HepG2 (cell line): ENCODE data around the gene ACAP2. TPM values are rescaled to one million over a fixed set of nuclear protein-coding genes. Genes with fewer than 3 reads are reported as not detected.

Source experiments
- CAMTA2 ChIP-seq: sonication (generic); formaldehyde crosslinking; IDR thresholded peaks from 2 replicates; pipeline ENCODE4 v1.4.0; 2020; ENCODE audit warnings: mild to moderate bottlenecking, missing genetic modification reagents, borderline replicate concordance
- HMG20B ChIP-seq: conservative IDR thresholded peaks from 2 replicates; pipeline ENCODE4 v1.6.1; 2016; ENCODE audit warnings: missing genetic modification reagents, missing compliant biosample characterization
- HNF4A ChIP-seq: sonication (generic); formaldehyde crosslinking; IDR thresholded peaks from 2 replicates; pipeline ENCODE4 v1.4.0; 2020; ENCODE audit warnings: missing genetic modification reagents
- KDM2A ChIP-seq: sonication (generic); formaldehyde crosslinking; IDR thresholded peaks from 2 replicates; pipeline ENCODE4 v1.4.0; 2020; ENCODE audit warnings: low read depth, missing genetic modification reagents, borderline replicate concordance
- KDM3A ChIP-seq: IDR thresholded peaks from 2 replicates; pipeline ENCODE4 v1.6.1; 2018; ENCODE audit warnings: low read depth, missing compliant biosample characterization
- KLF13 ChIP-seq: sonication (generic); formaldehyde crosslinking; IDR thresholded peaks from 2 replicates; pipeline ENCODE4 v1.4.0; 2020; ENCODE audit warnings: mild to moderate bottlenecking, missing genetic modification reagents
- KLF16 ChIP-seq, 2 experiments: sonication (generic) in 1 of 2; formaldehyde crosslinking in 1 of 2; IDR thresholded peaks; 2 replicates each; pipeline versions ENCODE4 v1.6.1 to v1.8.0; 2016 to 2023; ENCODE audit warnings: missing genetic modification reagents in 2 of 2, missing compliant biosample characterization in 1 of 2
- MBNL3 ChIP-seq: fragments of 250-450 bp; sonication (Bioruptor Pico); conservative IDR thresholded peaks from 2 replicates; pipeline ENCODE4 v1.8.0; 2022; ENCODE audit warnings: mild to moderate bottlenecking, inconsistent platforms
- MEIS2 ChIP-seq: sonication (generic); formaldehyde crosslinking; IDR thresholded peaks from 2 replicates; pipeline ENCODE4 v1.9.0; 2021; ENCODE audit warnings: mild to moderate bottlenecking, missing genetic modification reagents
- PLRG1 ChIP-seq: fragments of 450-650 bp; conservative IDR thresholded peaks from 2 replicates; pipeline ENCODE4 v1.6.1; 2016
- RFXANK ChIP-seq: IDR thresholded peaks from 2 replicates; pipeline ENCODE4 v1.6.1; 2016
- SCMH1 ChIP-seq: sonication (generic); formaldehyde crosslinking; IDR thresholded peaks from 2 replicates; pipeline ENCODE4 v1.9.0; 2021; ENCODE audit warnings: missing genetic modification reagents, mild to moderate bottlenecking, borderline replicate concordance
- SMC3 ChIP-seq: IDR thresholded peaks from 2 replicates; pipeline ENCODE4 v1.6.1; 2011; ENCODE audit warnings: low read length, improper control_type of control experiment
- SMYD3 ChIP-seq: sonication (generic); formaldehyde crosslinking; IDR thresholded peaks from 2 replicates; pipeline ENCODE4 v1.8.1; 2023; ENCODE audit warnings: mild to moderate bottlenecking, missing genetic modification reagents
- TCF12 ChIP-seq, 2 experiments: fragments of 450-650 bp in 1 of 2; sonication (generic) in 1 of 2; formaldehyde crosslinking in 1 of 2; IDR thresholded peaks; 2 replicates each; pipeline versions ENCODE4 v1.6.1 to v1.8.0; 2017 to 2022; ENCODE audit warnings: antibody characterized with exemption in 1 of 2, mild to moderate bottlenecking in 1 of 2, missing genetic modification reagents in 1 of 2, moderate library complexity in 1 of 2
- ZBTB21 ChIP-seq: sonication (generic); formaldehyde crosslinking; IDR thresholded peaks from 2 replicates; pipeline ENCODE4 v1.4.0; 2020; ENCODE audit warnings: missing genetic modification reagents
- ZNF260 ChIP-seq: sonication (generic); formaldehyde crosslinking; IDR thresholded peaks from 2 replicates; pipeline ENCODE4 v1.4.0; 2020; ENCODE audit warnings: missing genetic modification reagents, low read depth, mild to moderate bottlenecking, borderline replicate concordance
- ZNF354B ChIP-seq: sonication (generic); formaldehyde crosslinking; IDR thresholded peaks from 2 replicates; pipeline ENCODE4 v1.8.0; 2022; ENCODE audit warnings: mild to moderate bottlenecking, missing genetic modification reagents
- ZNF441 ChIP-seq: sonication (generic); formaldehyde crosslinking; IDR thresholded peaks from 2 replicates; pipeline ENCODE4 v1.7.0; 2021; ENCODE audit warnings: missing genetic modification reagents, borderline replicate concordance
- ZNF547 ChIP-seq: sonication (generic); formaldehyde crosslinking; IDR thresholded peaks from 2 replicates; pipeline ENCODE4 v1.5.1; 2020; ENCODE audit warnings: mild to moderate bottlenecking, missing genetic modification reagents
- ZNF572 ChIP-seq: sonication (generic); formaldehyde crosslinking; IDR thresholded peaks from 2 replicates; pipeline ENCODE4 v1.5.1; 2020; ENCODE audit warnings: mild to moderate bottlenecking, missing genetic modification reagents
- ZNF598 ChIP-seq: sonication (generic); formaldehyde crosslinking; IDR thresholded peaks from 2 replicates; pipeline ENCODE4 v1.5.1; 2020; ENCODE audit warnings: mild to moderate bottlenecking, missing genetic modification reagents, borderline replicate concordance
- ZNF652 ChIP-seq: IDR thresholded peaks from 2 replicates; pipeline ENCODE4 v1.6.1; 2016; ENCODE audit warnings: low read depth, borderline replicate concordance
- polyA plus RNA-seq, 8 experiments: library from polyadenylated mRNA; depleted of rRNA in 3 of 8; stranded (reverse) in 7 of 8; unstranded in 1 of 8; fragments of >200 nt; fragmentation: Illumina TruSeq in 4 of 8; extraction: Trizol in 4 of 8; gene quantifications; 2 replicates each; pipeline versions ENCODE4 v1.2.1 to v1.2.3, GENCODE V29; 2011 to 2016; ENCODE audit warnings: low read depth in 4 of 8, missing spikeins in 1 of 8, mixed read lengths in 1 of 8; ENCODE audit not compliant: insufficient read depth in 1 of 8
- total RNA-seq, 5 experiments: library from RNA; depleted of rRNA; stranded (reverse); fragments of >200 nt; fragmentation: Illumina TruSeq; extraction: Trizol; gene quantifications; 2 replicates each; pipeline ENCODE4 v1.2.3, GENCODE V29; 2016; ENCODE audit warnings: low read depth in 1 of 5
- TF ChIP-seq, protein P1 (sequence below): sonication (generic); formaldehyde crosslinking; IDR thresholded peaks from 2 replicates; pipeline ENCODE4 v1.4.0; 2020; ENCODE audit warnings: mild to moderate bottlenecking, missing genetic modification reagents
- TF ChIP-seq, protein P2 (sequence below): sonication (generic); formaldehyde crosslinking; IDR thresholded peaks from 2 replicates; pipeline ENCODE4 v1.8.0; 2022; ENCODE audit warnings: mild to moderate bottlenecking, missing genetic modification reagents; ENCODE audit not compliant: insufficient replicate concordance
- TF ChIP-seq, protein P3 (sequence below): sonication (generic); formaldehyde crosslinking; conservative IDR thresholded peaks from 2 replicates; pipeline ENCODE4 v1.8.0; 2022; ENCODE audit warnings: mild to moderate bottlenecking, moderate library complexity, missing genetic modification reagents

Gene ACAP2
- total and polyA plus RNA-seq, 2 of the 13 experiments (the other 11 are each of a cell fraction or from before 2014, with no cell fraction given) = 7.3 to 23.9 TPM

DNA sequence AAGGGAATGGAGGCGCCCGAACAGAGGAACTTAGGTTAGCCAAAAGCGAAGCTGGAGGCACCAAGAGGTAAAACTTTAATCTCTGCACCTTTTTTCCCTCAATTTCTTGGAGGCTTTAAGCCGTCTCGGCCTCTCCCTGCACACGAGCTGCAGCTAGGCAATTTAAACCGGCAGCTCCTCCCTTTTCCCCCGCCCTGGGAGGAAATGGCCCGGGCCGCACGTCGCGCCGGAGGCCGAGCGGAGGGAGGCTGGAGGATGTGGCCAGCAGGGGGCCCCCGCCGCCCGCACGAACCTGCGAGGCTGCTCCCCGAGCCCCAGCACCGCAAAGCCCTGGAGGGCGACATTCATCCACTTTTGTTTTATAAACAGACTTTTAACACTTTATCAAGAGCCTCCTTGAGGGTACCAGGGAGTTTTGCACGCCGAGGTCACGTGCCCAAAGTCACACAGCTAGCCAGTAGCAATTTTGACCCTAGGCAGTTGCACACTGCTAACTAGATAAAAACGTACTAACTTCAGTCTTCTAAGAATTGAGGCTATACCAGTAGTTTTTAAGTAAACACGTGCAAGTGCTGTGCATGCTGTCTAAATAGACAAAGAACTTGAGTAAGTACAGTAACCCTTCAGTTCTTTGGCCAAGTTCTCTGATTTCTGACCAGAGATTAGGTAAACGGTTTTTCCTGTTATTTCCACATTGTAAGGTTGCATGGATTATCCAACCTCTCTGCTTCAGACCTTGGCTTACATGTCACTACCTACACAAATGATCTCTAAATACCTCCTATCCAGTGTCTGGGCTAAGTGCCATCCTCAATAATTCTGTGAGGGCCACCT, 171.2 kb downstream of the ACAP2 start (continued):
- TF ChIP-seq MBNL3 (CRISPR knock-in tag) (no peak), ZNF572 (CRISPR knock-in tag) (no peak), KLF13 (CRISPR knock-in tag) (no peak), ZNF441 (no peak), KDM2A (CRISPR knock-in tag) (peak; percentile 96), SCMH1 (CRISPR knock-in tag) (no peak), RFXANK (no peak), SMYD3 (CRISPR knock-in tag) (no peak), PLRG1 (no peak), ZNF652 (CRISPR knock-in tag) (peak; percentile 40; the same call in 1 of the 2 replicates), CAMTA2 (CRISPR knock-in tag) (peak; percentile 86; the same call in 1 of the 2 replicates), HNF4A (CRISPR knock-in tag) (0 out of 2 replicates have a peak, but pooled peaks have one; percentile 20), ZNF260 (no peak), TCF12 (IDR thresholded peaks at IDR 0.05) (no peak), TCF12 (CRISPR knock-in tag; IDR thresholded peaks at IDR 0.05) (peak; percentile 35; the same call in 1 of the 2 replicates), ZNF354B (CRISPR knock-in tag) (no peak), HMG20B (CRISPR knock-in tag) (peak; percentile 25; the same call in 1 of the 2 replicates), ZNF598 (CRISPR knock-in tag) (peak; percentile 64; the same call in 1 of the 2 replicates), ZNF547 (CRISPR knock-in tag) (no peak; the same call in 1 of the 2 replicates), ZBTB21 (CRISPR knock-in tag) (no peak), KDM3A (CRISPR knock-in tag) (peak; percentile 96), SMC3 (peak; percentile 55; the same call in 1 of the 2 replicates), MEIS2 (peak; percentile 54; the same call in 1 of the 2 replicates), KLF16 (CRISPR knock-in tag; IDR thresholded peaks at IDR 0.05) (peak in 1 of 2 experiments; percentile 88; a peak in 2 of 4 replicates)
- TF ChIP-seq, protein P1, sequence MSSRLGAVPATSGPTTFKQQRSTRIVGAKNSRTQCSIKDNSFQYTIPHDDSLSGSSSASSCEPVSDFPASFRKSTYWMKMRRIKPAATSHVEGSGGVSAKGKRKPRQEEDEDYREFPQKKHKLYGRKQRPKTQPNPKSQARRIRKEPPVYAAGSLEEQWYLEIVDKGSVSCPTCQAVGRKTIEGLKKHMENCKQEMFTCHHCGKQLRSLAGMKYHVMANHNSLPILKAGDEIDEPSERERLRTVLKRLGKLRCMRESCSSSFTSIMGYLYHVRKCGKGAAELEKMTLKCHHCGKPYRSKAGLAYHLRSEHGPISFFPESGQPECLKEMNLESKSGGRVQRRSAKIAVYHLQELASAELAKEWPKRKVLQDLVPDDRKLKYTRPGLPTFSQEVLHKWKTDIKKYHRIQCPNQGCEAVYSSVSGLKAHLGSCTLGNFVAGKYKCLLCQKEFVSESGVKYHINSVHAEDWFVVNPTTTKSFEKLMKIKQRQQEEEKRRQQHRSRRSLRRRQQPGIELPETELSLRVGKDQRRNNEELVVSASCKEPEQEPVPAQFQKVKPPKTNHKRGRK (CRISPR knock-in tag) = no peak
- TF ChIP-seq, protein P2, sequence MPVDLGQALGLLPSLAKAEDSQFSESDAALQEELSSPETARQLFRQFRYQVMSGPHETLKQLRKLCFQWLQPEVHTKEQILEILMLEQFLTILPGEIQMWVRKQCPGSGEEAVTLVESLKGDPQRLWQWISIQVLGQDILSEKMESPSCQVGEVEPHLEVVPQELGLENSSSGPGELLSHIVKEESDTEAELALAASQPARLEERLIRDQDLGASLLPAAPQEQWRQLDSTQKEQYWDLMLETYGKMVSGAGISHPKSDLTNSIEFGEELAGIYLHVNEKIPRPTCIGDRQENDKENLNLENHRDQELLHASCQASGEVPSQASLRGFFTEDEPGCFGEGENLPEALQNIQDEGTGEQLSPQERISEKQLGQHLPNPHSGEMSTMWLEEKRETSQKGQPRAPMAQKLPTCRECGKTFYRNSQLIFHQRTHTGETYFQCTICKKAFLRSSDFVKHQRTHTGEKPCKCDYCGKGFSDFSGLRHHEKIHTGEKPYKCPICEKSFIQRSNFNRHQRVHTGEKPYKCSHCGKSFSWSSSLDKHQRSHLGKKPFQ (CRISPR knock-in tag) = peak; percentile 5
- TF ChIP-seq, protein P3, sequence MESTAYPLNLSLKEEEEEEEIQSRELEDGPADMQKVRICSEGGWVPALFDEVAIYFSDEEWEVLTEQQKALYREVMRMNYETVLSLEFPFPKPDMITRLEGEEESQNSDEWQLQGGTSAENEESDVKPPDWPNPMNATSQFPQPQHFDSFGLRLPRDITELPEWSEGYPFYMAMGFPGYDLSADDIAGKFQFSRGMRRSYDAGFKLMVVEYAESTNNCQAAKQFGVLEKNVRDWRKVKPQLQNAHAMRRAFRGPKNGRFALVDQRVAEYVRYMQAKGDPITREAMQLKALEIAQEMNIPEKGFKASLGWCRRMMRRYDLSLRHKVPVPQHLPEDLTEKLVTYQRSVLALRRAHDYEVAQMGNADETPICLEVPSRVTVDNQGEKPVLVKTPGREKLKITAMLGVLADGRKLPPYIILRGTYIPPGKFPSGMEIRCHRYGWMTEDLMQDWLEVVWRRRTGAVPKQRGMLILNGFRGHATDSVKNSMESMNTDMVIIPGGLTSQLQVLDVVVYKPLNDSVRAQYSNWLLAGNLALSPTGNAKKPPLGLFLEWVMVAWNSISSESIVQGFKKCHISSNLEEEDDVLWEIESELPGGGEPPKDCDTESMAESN = peak; percentile 67
